HEK293 (cell line): ENCODE data around the gene APLP2.
"Not testable (repeated sequence)": the region's sequence is repeated elsewhere in the genome, so short reads cannot be mapped to it uniquely, and the experiment has no call there.

Experiments used
- CTCF ChIP-seq: fragments of 450-650 bp; formaldehyde crosslinking; IDR thresholded peaks from 2 replicates; pipeline ENCODE4 v1.5.1; 2016; ENCODE audit warnings: missing biosample characterization, missing genetic modification characterization
- PBX3 ChIP-seq: sonication (generic); formaldehyde crosslinking; IDR thresholded peaks from 2 replicates; pipeline ENCODE4 v1.8.1; 2022; ENCODE audit warnings: mild to moderate bottlenecking, moderate library complexity, missing genetic modification reagents
- SP2 ChIP-seq: fragments of 450-650 bp; formaldehyde crosslinking; IDR thresholded peaks from 2 replicates; pipeline ENCODE4 v1.5.1; 2016; ENCODE audit warnings: missing biosample characterization, missing genetic modification characterization
- ZNF169 ChIP-seq: fragments of 450-650 bp; formaldehyde crosslinking; IDR thresholded peaks from 2 replicates; pipeline ENCODE4 v1.5.1; 2016; ENCODE audit warnings: missing biosample characterization, missing genetic modification characterization
- ZNF350 ChIP-seq: fragments of 450-650 bp; formaldehyde crosslinking; IDR thresholded peaks from 2 replicates; pipeline ENCODE4 v1.5.0; 2017; ENCODE audit warnings: missing biosample characterization, mild to moderate bottlenecking, missing genetic modification characterization

GRCh38 chr11:130090517-130090916 is 20.8 kb downstream of the APLP2 start:
- not testable (repeated sequence) for TF ChIP-seq ZNF350; SP2 (tag by site-specific recombination); ZNF169; CTCF (tag by site-specific recombination); PBX3 (CRISPR knock-in tag)
